ENCODE results near the gene ASPA. TPM values are rescaled to one million over a fixed set of nuclear protein-coding genes. Genes with fewer than 3 reads are reported as not detected.

Gene ASPA
- total RNA-seq, 1 donor from 2014 or later = not detected

- H3K9me3 Mint-ChIP-seq = no peaks in the 10 kb centered on the region
- DNase-seq (ENCODE audit: low spot score in 2 of 2, unreplicated experiment in 2 of 2) = no peak
These were observed 66.8 kb downstream of the ASPA start for GRCh38 chr17:3542410-3543088.

GRCh38 chr17:3543453-3543852, 67.7 kb downstream of the ASPA start:
- TF ChIP-seq CTCF (IDR thresholded peaks at IDR 0.05; ENCODE audit: unreplicated experiment) = no peak
- H3K4me1 Mint-ChIP-seq = no peaks in the 10 kb centered on the region
- H3K36me3 Mint-ChIP-seq = no peaks in the 10 kb centered on the region

More at GRCh38 chr17:3542410-3543088, 66.8 kb downstream of the ASPA start:
- H3K27ac Mint-ChIP-seq = no peak overlapping the region
- TF ChIP-seq CTCF (IDR thresholded peaks at IDR 0.05; ENCODE audit: unreplicated experiment) = no peak
- no peak overlapping the region for H3K4me3 Mint-ChIP-seq
- H3K4me1 Mint-ChIP-seq = no peaks in the 10 kb centered on the region
- H3K27me3 Mint-ChIP-seq (ENCODE audit: low read depth) = peaks cover 7% of the 10 kb centered on the region
- H3K36me3 Mint-ChIP-seq = no peaks in the 10 kb centered on the region

GRCh38 chr17:3544365-3544764, 68.6 kb downstream of the ASPA start:
- H3K27me3 Mint-ChIP-seq (ENCODE audit: low read depth) = peaks cover 7% of the 10 kb centered on the region
- H3K4me3 Mint-ChIP-seq = no peak overlapping the region

More at GRCh38 chr17:3543453-3543852, 67.7 kb downstream of the ASPA start:
- Mint-ChIP-seq H3K27me3 (ENCODE audit: low read depth) (peaks cover 7% of the 10 kb centered on the region), H3K4me3 (no peak overlapping the region), H3K27ac (no peak overlapping the region), H3K9me3 (no peaks in the 10 kb centered on the region)
- no peak for DNase-seq (ENCODE audit: low spot score in 2 of 2, unreplicated experiment in 2 of 2)

GRCh38 chr17:3545151-3545550, 69.4 kb downstream of the ASPA start:
- no peak for DNase-seq (ENCODE audit: low spot score in 2 of 2, unreplicated experiment in 2 of 2)
- Mint-ChIP-seq H3K9me3 (peaks cover 9% of the 10 kb centered on the region), H3K27ac (no peak overlapping the region)

More at GRCh38 chr17:3544365-3544764, 68.6 kb downstream of the ASPA start:
- Mint-ChIP-seq H3K36me3 (no peaks in the 10 kb centered on the region), H3K27ac (no peak overlapping the region), H3K9me3 (peaks cover 3% of the 10 kb centered on the region), H3K4me1 (no peaks in the 10 kb centered on the region)
- DNase-seq (ENCODE audit: low spot score in 2 of 2, unreplicated experiment in 2 of 2) = no peak
- TF ChIP-seq CTCF (IDR thresholded peaks at IDR 0.05; ENCODE audit: unreplicated experiment) = no peak

GRCh38 chr17:3546521-3546920, 70.7 kb downstream of the ASPA start:
- H3K27ac Mint-ChIP-seq = no peak overlapping the region
- DNase-seq (ENCODE audit: low spot score in 2 of 2, unreplicated experiment in 2 of 2) = no peak

More at GRCh38 chr17:3545151-3545550, 69.4 kb downstream of the ASPA start:
- no peaks in the 10 kb centered on the region for H3K4me1 Mint-ChIP-seq
- no peak overlapping the region for H3K4me3 Mint-ChIP-seq
- no peaks in the 10 kb centered on the region for H3K36me3 Mint-ChIP-seq
- TF ChIP-seq CTCF (IDR thresholded peaks at IDR 0.05; ENCODE audit: unreplicated experiment) = no peak
- peaks cover 7% of the 10 kb centered on the region for H3K27me3 Mint-ChIP-seq (ENCODE audit: low read depth)

More at GRCh38 chr17:3546521-3546920, 70.7 kb downstream of the ASPA start:
- no peaks in the 10 kb centered on the region for H3K36me3 Mint-ChIP-seq
- H3K9me3 Mint-ChIP-seq = peaks cover 13% of the 10 kb centered on the region
- H3K4me3 Mint-ChIP-seq = no peak overlapping the region
- H3K27me3 Mint-ChIP-seq (ENCODE audit: low read depth) = peaks cover 7% of the 10 kb centered on the region
- no peak for TF ChIP-seq CTCF (IDR thresholded peaks at IDR 0.05; ENCODE audit: unreplicated experiment)
- no peaks in the 10 kb centered on the region for H3K4me1 Mint-ChIP-seq

All from mesothelial cell of epicardium (in vitro differentiated cells).